ENCODE results near the gene MBD5. TPM values are rescaled to one million over a fixed set of nuclear protein-coding genes. Genes with fewer than 3 reads are reported as not detected.

Gene MBD5
- total RNA-seq, 1 donor from 2014 or later = 18.8 TPM

DNA sequence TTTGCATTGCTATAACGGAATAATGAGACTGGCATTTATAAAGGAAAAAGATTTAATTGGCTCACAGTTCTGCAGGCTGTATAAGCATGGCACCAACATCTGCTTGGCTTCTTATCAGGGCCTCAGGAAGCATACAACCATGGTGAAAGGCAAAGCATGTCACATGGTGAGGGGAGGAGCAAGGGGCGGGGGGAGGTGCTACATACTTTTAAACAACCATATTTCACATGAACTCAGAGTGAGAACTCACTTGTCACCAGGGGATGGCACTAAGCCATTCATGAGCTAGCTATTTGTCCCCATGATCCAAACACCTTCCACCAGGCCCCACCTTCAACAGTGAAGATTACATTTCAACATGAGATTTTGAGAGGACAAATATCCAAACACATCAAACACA, 188.7 kb downstream of the MBD5 start:
- intact Hi-C loops (cut with micrococcal nuclease) = no loop called here
- Mint-ChIP-seq H3K27me3 (ENCODE audit: insufficient read depth) (no peaks in the 10 kb centered on the region), H3K27ac (no peak overlapping the region), H3K36me3 (ENCODE audit: low read depth) (no peaks in the 10 kb centered on the region), H3K4me1 (ENCODE audit: low read depth) (no peaks in the 10 kb centered on the region), H3K4me3 (no peak overlapping the region), H3K9me3 (no peaks in the 10 kb centered on the region)
- no peak for DNase-seq (ENCODE audit: low spot score)

GRCh38 chr2:148218326-148219075, 197.6 kb downstream of the MBD5 start:
- intact Hi-C loops (cut with micrococcal nuclease) = no loop called here
- peaks cover 4% of the 10 kb centered on the region for H3K36me3 Mint-ChIP-seq (ENCODE audit: low read depth)
- no peak for DNase-seq (ENCODE audit: low spot score)
- H3K4me1 Mint-ChIP-seq (ENCODE audit: low read depth) = no peaks in the 10 kb centered on the region
- no peaks in the 10 kb centered on the region for H3K27me3 Mint-ChIP-seq (ENCODE audit: insufficient read depth)
- H3K27ac Mint-ChIP-seq = no peak overlapping the region
- H3K9me3 Mint-ChIP-seq = peaks cover 25% of the 10 kb centered on the region
- H3K4me3 Mint-ChIP-seq = no peak overlapping the region

- Mint-ChIP-seq H3K4me1 (ENCODE audit: low read depth) (no peaks in the 10 kb centered on the region), H3K9me3 (peaks cover 28% of the 10 kb centered on the region), H3K36me3 (ENCODE audit: low read depth) (peaks cover 4% of the 10 kb centered on the region), H3K27ac (no peak overlapping the region), H3K27me3 (ENCODE audit: insufficient read depth) (no peaks in the 10 kb centered on the region), H3K4me3 (no peak overlapping the region)
- intact Hi-C loops (cut with micrococcal nuclease) = no loop called here
- DNase-seq (ENCODE audit: low spot score) = no peak
Observed at GRCh38 chr2:148221166-148221565, 200.3 kb downstream of the MBD5 start.

GRCh38 chr2:148221926-148222325, 201.0 kb downstream of the MBD5 start:
- Mint-ChIP-seq H3K4me3 (no peak overlapping the region), H3K27ac (no peak overlapping the region), H3K36me3 (ENCODE audit: low read depth) (peaks cover 4% of the 10 kb centered on the region), H3K27me3 (ENCODE audit: insufficient read depth) (no peaks in the 10 kb centered on the region), H3K9me3 (peaks cover 28% of the 10 kb centered on the region), H3K4me1 (ENCODE audit: low read depth) (no peaks in the 10 kb centered on the region)
- intact Hi-C loops (cut with micrococcal nuclease) = no loop called here
- no peak for DNase-seq (ENCODE audit: low spot score)

DNA sequence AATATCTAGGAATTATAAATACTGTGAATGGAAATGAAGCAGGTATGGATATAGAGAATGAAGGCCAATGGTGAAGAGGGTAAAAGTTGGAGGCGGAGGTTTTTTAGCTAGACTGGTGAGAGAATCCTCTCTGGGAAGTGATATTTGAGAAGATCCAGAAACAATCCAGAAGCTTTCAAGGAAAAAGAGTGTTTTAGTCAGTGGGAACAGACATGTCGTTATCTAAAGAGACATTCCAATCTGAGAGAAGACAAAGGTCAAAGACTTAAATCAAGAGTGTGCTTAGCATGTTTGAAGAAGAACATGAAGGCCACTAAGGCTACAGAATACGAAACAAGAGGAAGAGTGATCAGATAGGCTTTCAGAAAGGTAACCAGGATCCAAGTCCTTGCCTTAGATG, 211.0 kb downstream of the MBD5 start:
- H3K36me3 Mint-ChIP-seq (ENCODE audit: low read depth) = peaks cover 12% of the 10 kb centered on the region
- H3K9me3 Mint-ChIP-seq = peaks cover 13% of the 10 kb centered on the region
- no peaks in the 10 kb centered on the region for H3K27me3 Mint-ChIP-seq (ENCODE audit: insufficient read depth)
- no peak for DNase-seq (ENCODE audit: low spot score)
- H3K4me1 Mint-ChIP-seq (ENCODE audit: low read depth) = no peaks in the 10 kb centered on the region
- H3K4me3 Mint-ChIP-seq = no peak overlapping the region
- intact Hi-C loops (cut with micrococcal nuclease) = no loop called here
- no peak overlapping the region for H3K27ac Mint-ChIP-seq

- H3K27me3 Mint-ChIP-seq (ENCODE audit: insufficient read depth) = no peaks in the 10 kb centered on the region
- H3K4me3 Mint-ChIP-seq = no peak overlapping the region
- intact Hi-C loops (cut with micrococcal nuclease) = no loop called here
- H3K36me3 Mint-ChIP-seq (ENCODE audit: low read depth) = peaks cover 16% of the 10 kb centered on the region
- H3K4me1 Mint-ChIP-seq (ENCODE audit: low read depth) = no peaks in the 10 kb centered on the region
- H3K9me3 Mint-ChIP-seq = peaks cover 15% of the 10 kb centered on the region
- no peak overlapping the region for H3K27ac Mint-ChIP-seq
- DNase-seq (ENCODE audit: low spot score) = no peak
Observed at GRCh38 chr2:148234143-148234542, 213.3 kb downstream of the MBD5 start.

GRCh38 chr2:148237911-148238310, 217.0 kb downstream of the MBD5 start:
- Mint-ChIP-seq H3K4me3 (no peak overlapping the region), H3K4me1 (ENCODE audit: low read depth) (no peaks in the 10 kb centered on the region), H3K27ac (no peak overlapping the region), H3K9me3 (peaks cover 18% of the 10 kb centered on the region), H3K36me3 (ENCODE audit: low read depth) (peaks cover 14% of the 10 kb centered on the region), H3K27me3 (ENCODE audit: insufficient read depth) (no peaks in the 10 kb centered on the region)
- no peak for DNase-seq (ENCODE audit: low spot score)
- intact Hi-C loops (cut with micrococcal nuclease) = no loop called here

GRCh38 chr2:148238561-148238960, 217.7 kb downstream of the MBD5 start:
- Mint-ChIP-seq H3K4me1 (ENCODE audit: low read depth) (no peaks in the 10 kb centered on the region), H3K27ac (no peak overlapping the region), H3K9me3 (peaks cover 18% of the 10 kb centered on the region), H3K27me3 (ENCODE audit: insufficient read depth) (no peaks in the 10 kb centered on the region), H3K36me3 (ENCODE audit: low read depth) (peaks cover 14% of the 10 kb centered on the region), H3K4me3 (no peak overlapping the region)
- no peak for DNase-seq (ENCODE audit: low spot score)
- intact Hi-C loops (cut with micrococcal nuclease) = no loop called here

GRCh38 chr2:148240838-148241237, 219.9 kb downstream of the MBD5 start:
- Mint-ChIP-seq H3K27ac (no peak overlapping the region), H3K36me3 (ENCODE audit: low read depth) (peaks cover 14% of the 10 kb centered on the region), H3K27me3 (ENCODE audit: insufficient read depth) (no peaks in the 10 kb centered on the region), H3K4me3 (no peak overlapping the region), H3K9me3 (peaks cover 18% of the 10 kb centered on the region), H3K4me1 (ENCODE audit: low read depth) (no peaks in the 10 kb centered on the region)
- no peak for DNase-seq (ENCODE audit: low spot score)
- intact Hi-C loops (cut with micrococcal nuclease) = no loop called here

- H3K4me1 Mint-ChIP-seq (ENCODE audit: low read depth) = no peaks in the 10 kb centered on the region
- H3K4me3 Mint-ChIP-seq = no peak overlapping the region
- H3K36me3 Mint-ChIP-seq (ENCODE audit: low read depth) = peaks cover 8% of the 10 kb centered on the region
- H3K9me3 Mint-ChIP-seq = peaks cover 10% of the 10 kb centered on the region
- no peak for DNase-seq (ENCODE audit: low spot score)
- H3K27ac Mint-ChIP-seq = no peak overlapping the region
- intact Hi-C loops (cut with micrococcal nuclease) = no loop called here
- no peaks in the 10 kb centered on the region for H3K27me3 Mint-ChIP-seq (ENCODE audit: insufficient read depth)
Observed at GRCh38 chr2:148244593-148245292, 223.9 kb downstream of the MBD5 start.

DNA sequence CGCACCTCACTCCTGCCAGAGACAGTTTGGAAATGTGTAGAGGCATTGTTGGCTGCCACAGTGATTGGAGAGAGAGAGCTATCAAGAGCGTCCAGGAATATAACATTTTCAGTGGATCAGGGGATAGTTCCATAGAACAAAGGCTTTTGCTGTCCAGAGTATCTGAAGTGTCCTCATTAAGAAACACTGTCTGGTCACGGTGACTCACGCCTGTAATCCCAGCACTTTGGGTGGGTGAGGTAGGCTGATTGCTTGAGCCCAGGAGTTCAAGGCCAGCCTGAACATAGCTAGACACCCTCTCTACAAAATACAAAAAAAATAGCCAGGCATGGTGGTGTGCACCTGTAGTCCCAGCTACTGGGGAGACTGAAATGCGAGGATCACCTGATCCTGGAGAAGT, 231.1 kb downstream of the MBD5 start:
- Mint-ChIP-seq H3K4me1 (ENCODE audit: low read depth) (no peaks in the 10 kb centered on the region), H3K27ac (no peak overlapping the region), H3K36me3 (ENCODE audit: low read depth) (peaks cover 3% of the 10 kb centered on the region), H3K27me3 (ENCODE audit: insufficient read depth) (no peaks in the 10 kb centered on the region), H3K4me3 (no peak overlapping the region), H3K9me3 (peaks cover 34% of the 10 kb centered on the region)
- intact Hi-C loops (cut with micrococcal nuclease) = no loop called here
- DNase-seq (ENCODE audit: low spot score) = no peak

DNA sequence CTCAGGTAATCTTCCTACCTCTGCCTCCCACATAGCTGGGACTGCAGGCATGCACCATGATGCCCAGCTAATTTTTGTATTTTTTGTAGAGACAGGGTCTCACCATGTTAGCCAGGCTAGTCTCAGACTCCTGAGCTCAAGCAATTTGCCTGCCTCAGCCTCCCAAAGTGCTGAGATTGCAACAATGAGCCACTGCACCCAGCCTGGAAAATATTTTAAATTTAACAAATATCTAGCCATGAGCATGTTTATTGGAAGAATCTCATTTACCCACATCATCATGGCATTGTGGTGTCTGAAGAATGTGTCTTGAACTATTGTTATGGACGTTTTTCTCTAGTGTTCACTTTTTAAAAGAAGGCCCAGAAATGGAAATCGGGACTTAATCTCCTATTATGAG, 231.8 kb downstream of the MBD5 start:
- peaks cover 3% of the 10 kb centered on the region for H3K36me3 Mint-ChIP-seq (ENCODE audit: low read depth)
- H3K9me3 Mint-ChIP-seq = peaks cover 38% of the 10 kb centered on the region
- H3K4me1 Mint-ChIP-seq (ENCODE audit: low read depth) = no peaks in the 10 kb centered on the region
- H3K27ac Mint-ChIP-seq = no peak overlapping the region
- intact Hi-C loops (cut with micrococcal nuclease) = no loop called here
- no peak for DNase-seq (ENCODE audit: low spot score)
- no peaks in the 10 kb centered on the region for H3K27me3 Mint-ChIP-seq (ENCODE audit: insufficient read depth)
- no peak overlapping the region for H3K4me3 Mint-ChIP-seq

DNA sequence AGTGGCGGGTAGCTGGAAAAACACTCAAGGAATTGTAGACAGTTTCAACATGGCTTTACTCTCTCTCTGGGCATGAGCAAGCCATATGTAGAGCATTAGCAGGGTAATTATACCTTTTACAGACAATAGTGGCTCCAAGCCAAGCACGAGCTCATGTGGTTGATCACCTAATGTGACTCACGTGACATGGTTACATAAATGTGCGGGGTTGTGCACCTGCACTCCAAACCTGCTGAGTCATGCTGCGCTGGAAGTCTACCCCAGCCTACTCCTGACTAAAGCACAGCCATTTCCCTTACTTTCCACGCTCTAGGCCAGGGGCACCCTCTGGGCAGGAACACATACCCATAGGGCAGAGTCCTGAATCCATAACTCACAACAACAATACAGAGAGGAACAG, 232.8 kb downstream of the MBD5 start:
- DNase-seq (ENCODE audit: low spot score) = no peak
- H3K27ac Mint-ChIP-seq = no peak overlapping the region
- H3K27me3 Mint-ChIP-seq (ENCODE audit: insufficient read depth) = no peaks in the 10 kb centered on the region
- H3K4me1 Mint-ChIP-seq (ENCODE audit: low read depth) = no peaks in the 10 kb centered on the region
- peaks cover 46% of the 10 kb centered on the region for H3K9me3 Mint-ChIP-seq
- intact Hi-C loops (cut with micrococcal nuclease) = no loop called here
- no peak overlapping the region for H3K4me3 Mint-ChIP-seq
- peaks cover 3% of the 10 kb centered on the region for H3K36me3 Mint-ChIP-seq (ENCODE audit: low read depth)
